ENCODE measurements around the gene ERG. TPM values are rescaled to one million over a fixed set of nuclear protein-coding genes. Genes with fewer than 3 reads are reported as not detected.

Gene ERG
- total RNA-seq, 3 donors from 2014 or later (not counting 1 experiment from before 2014, with no cell fraction given), result 0.36 to 0.58 TPM; not detected in 1

- peaks cover 6 to 29% of the 10 kb centered on the region in 2 donors for H3K27me3 Mint-ChIP-seq (ENCODE audit: low read depth in 2 of 2)
- no peak overlapping the region for H3K27ac Mint-ChIP-seq
- no peaks in the 10 kb centered on the region for H3K36me3 Mint-ChIP-seq
- intact Hi-C loops (cut with micrococcal nuclease), result no loop called here
- Histone ChIP-seq H3K9me3 (ENCODE audit: control insufficient read depth, insufficient read depth, low read length) (peaks cover 2% of the 10 kb centered on the region), H3K4me1 (ENCODE audit: control insufficient read depth, insufficient read depth, low read length) (peaks cover 9% of the 10 kb centered on the region), H3K4me3 (ENCODE audit: low read length) (no peak overlapping the region), H3K27me3 (ENCODE audit: control insufficient read depth, insufficient read depth, low read length) (no peaks in the 10 kb centered on the region), H3K36me3 (ENCODE audit: control insufficient read depth, insufficient read depth, low read length) (no peaks in the 10 kb centered on the region), H3K27ac (ENCODE audit: low read length) (no peak overlapping the region)
- peaks cover 0 to 2% of the 10 kb centered on the region in 2 donors for H3K9me3 Mint-ChIP-seq
- H3K4me3 Mint-ChIP-seq, result no peak overlapping the region
- DNase-seq (no peak), ATAC-seq (no peak)
- H3K4me1 Mint-ChIP-seq, result peaks cover 14 to 20% of the 10 kb centered on the region in 2 donors
- TF ChIP-seq CTCF (IDR thresholded peaks at IDR 0.05), result no peak
- WGBS (ENCODE audit: insufficient coverage), result 99% methylated on average over 5 of the region's 5 CpGs
Observed at GRCh38 chr21:38380481-38381137, 117.7 kb downstream of the ERG start.

- Histone ChIP-seq H3K9me3 (ENCODE audit: control insufficient read depth, insufficient read depth, low read length) (peaks cover 2% of the 10 kb centered on the region), H3K27ac (ENCODE audit: low read length) (no peak overlapping the region), H3K4me1 (ENCODE audit: control insufficient read depth, insufficient read depth, low read length) (peaks cover 9% of the 10 kb centered on the region), H3K4me3 (ENCODE audit: low read length) (no peak overlapping the region), H3K36me3 (ENCODE audit: control insufficient read depth, insufficient read depth, low read length) (no peaks in the 10 kb centered on the region), H3K27me3 (ENCODE audit: control insufficient read depth, insufficient read depth, low read length) (no peaks in the 10 kb centered on the region)
- peaks cover 6 to 15% of the 10 kb centered on the region in 2 donors for H3K27me3 Mint-ChIP-seq (ENCODE audit: low read depth in 2 of 2)
- peaks cover 15 to 21% of the 10 kb centered on the region in 2 donors for H3K4me1 Mint-ChIP-seq
- no peaks in the 10 kb centered on the region for H3K36me3 Mint-ChIP-seq
- intact Hi-C loops (cut with micrococcal nuclease), result no loop called here
- no peak for DNase-seq
- WGBS (ENCODE audit: insufficient coverage), result 94% methylated on average over 3 of the region's 3 CpGs
- no peak for ATAC-seq
- no peak overlapping the region for H3K4me3 Mint-ChIP-seq
- TF ChIP-seq CTCF (IDR thresholded peaks at IDR 0.05), result no peak
- no peak overlapping the region for H3K27ac Mint-ChIP-seq
- H3K9me3 Mint-ChIP-seq, result peaks cover 0 to 2% of the 10 kb centered on the region in 2 donors
Observed at GRCh38 chr21:38379147-38379546, 119.1 kb downstream of the ERG start.

GRCh38 chr21:38377165-38378088, 120.8 kb downstream of the ERG start:
- intact Hi-C loops (cut with micrococcal nuclease), result no loop called here
- H3K4me3 ChIP-seq (ENCODE audit: low read length), result no peak overlapping the region
- 64% methylated on average over 5 of the region's 5 CpGs for WGBS (ENCODE audit: insufficient coverage)

More at GRCh38 chr21:38377165-38378088, 120.8 kb downstream of the ERG start:
- Mint-ChIP-seq H3K27ac (no peak overlapping the region), H3K4me1 (peaks cover 15 to 21% of the 10 kb centered on the region in 2 donors), H3K4me3 (peak overlapping the region; percentile 81), H3K36me3 (no peaks in the 10 kb centered on the region), H3K27me3 (ENCODE audit: low read depth in 2 of 2) (peaks cover 1 to 12% of the 10 kb centered on the region in 2 donors), H3K9me3 (peaks cover 0 to 2% of the 10 kb centered on the region in 2 donors)
- DNase-seq, result no peak
- Histone ChIP-seq H3K9me3 (ENCODE audit: control insufficient read depth, insufficient read depth, low read length) (peaks cover 2% of the 10 kb centered on the region), H3K27me3 (ENCODE audit: control insufficient read depth, insufficient read depth, low read length) (peaks cover 2% of the 10 kb centered on the region), H3K36me3 (ENCODE audit: control insufficient read depth, insufficient read depth, low read length) (no peaks in the 10 kb centered on the region), H3K27ac (ENCODE audit: low read length) (no peak overlapping the region), H3K4me1 (ENCODE audit: control insufficient read depth, insufficient read depth, low read length) (peaks cover 9% of the 10 kb centered on the region)
- no peak for TF ChIP-seq CTCF (IDR thresholded peaks at IDR 0.05)
- no peak for ATAC-seq

Measured in natural killer cell (primary cell).